ENCODE measurements around the gene MICAL3. TPM values are rescaled to one million over a fixed set of nuclear protein-coding genes. Genes with fewer than 3 reads are reported as not detected.

Gene MICAL3
- total RNA-seq, 3 donors from 2014 or later, result 33.9 to 39.6 (median 35.1) TPM

DNA sequence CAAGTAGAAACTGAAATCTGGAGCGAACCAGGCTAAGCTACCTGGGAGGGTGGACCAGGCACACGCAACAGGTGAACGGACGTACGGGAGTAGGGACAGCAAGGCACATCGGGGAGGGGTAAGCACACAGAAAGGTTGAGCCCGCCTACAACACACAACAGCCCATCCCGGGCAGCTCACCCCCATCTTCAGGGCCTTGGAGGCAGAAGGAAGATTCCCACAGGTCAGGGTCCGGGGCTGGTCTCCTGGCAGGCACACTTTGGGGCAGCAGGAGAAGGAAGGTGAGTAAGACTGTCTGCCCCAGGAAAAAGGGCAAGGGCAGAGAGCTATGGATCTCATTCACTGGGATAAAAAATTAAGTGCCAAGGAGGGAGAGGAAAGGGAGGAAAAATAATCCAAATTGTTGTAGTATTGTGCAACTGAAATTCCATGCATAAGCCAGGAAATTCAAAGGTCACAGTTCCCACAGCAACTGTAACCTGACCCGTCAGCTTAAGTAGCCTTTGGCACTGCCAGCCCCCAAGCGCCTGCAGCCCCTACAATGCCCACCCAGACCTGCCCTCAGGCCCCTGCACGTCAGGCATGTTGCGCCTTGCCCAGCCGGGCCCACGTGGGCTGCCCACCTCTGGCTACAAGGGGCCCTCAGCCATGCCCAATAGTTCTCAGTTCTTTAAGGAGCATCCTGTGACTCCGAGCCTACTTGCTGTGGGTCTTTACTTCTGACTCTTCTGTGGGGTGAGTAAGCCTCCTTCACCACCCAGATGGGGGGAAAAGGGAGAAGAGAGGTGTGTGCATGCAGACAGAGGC is 51.8 kb downstream of the MICAL3 start:
- no peak for ATAC-seq
- Mint-ChIP-seq H3K27me3 (ENCODE audit: low read depth) (no peaks in the 10 kb centered on the region), H3K9me3 (no peaks in the 10 kb centered on the region), H3K4me3 (no peak overlapping the region), H3K36me3 (ENCODE audit: insufficient read depth) (peaks cover 8% of the 10 kb centered on the region), H3K4me1 (ENCODE audit: low read depth) (peaks cover 4% of the 10 kb centered on the region)
- no peak for DNase-seq

GRCh38 chr22:17971711-17972110 is 52.6 kb downstream of the MICAL3 start:
- H3K4me1 Mint-ChIP-seq (ENCODE audit: low read depth), result peaks cover 6% of the 10 kb centered on the region
- H3K9me3 Mint-ChIP-seq, result no peaks in the 10 kb centered on the region
- H3K36me3 Mint-ChIP-seq (ENCODE audit: insufficient read depth), result peaks cover 10% of the 10 kb centered on the region
- no peak overlapping the region for H3K4me3 Mint-ChIP-seq
- H3K27me3 Mint-ChIP-seq (ENCODE audit: low read depth), result no peaks in the 10 kb centered on the region
- ATAC-seq (no peak), DNase-seq (no peak)

DNA sequence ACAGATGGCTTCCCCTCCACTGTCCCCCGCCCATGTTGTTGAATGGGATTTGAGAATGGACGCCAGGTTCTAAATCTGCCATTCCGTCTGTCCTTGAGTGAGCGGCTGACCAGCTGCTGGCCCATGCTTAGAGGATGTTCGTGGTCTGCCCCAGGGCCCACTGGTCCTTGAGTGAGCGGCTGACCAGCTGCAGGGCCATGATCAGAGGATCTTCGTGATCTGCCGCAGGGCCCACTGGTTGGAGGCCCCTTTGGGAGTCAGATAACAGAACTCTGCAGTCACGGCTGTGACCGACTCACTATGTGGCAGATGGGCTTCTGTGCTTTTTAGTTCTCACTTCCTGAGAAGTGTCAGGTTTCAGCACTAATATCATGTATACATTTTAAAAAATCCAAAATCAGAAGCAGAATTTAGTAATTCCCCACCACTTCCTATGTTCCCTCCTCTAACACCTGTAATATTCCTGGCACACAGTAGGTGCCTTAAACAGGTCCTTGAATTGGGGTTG is 54.1 kb downstream of the MICAL3 start:
- peaks cover 18% of the 10 kb centered on the region for H3K4me1 Mint-ChIP-seq (ENCODE audit: low read depth)
- no peaks in the 10 kb centered on the region for H3K9me3 Mint-ChIP-seq
- no peaks in the 10 kb centered on the region for H3K27me3 Mint-ChIP-seq (ENCODE audit: low read depth)
- DNase-seq (no peak), ATAC-seq (no peak)
- H3K36me3 Mint-ChIP-seq (ENCODE audit: insufficient read depth), result peaks cover 11% of the 10 kb centered on the region
- H3K4me3 Mint-ChIP-seq, result no peak overlapping the region

GRCh38 chr22:17969701-17970113 is 54.7 kb downstream of the MICAL3 start:
- no peak overlapping the region for H3K4me3 Mint-ChIP-seq
- ATAC-seq (no peak), DNase-seq (no peak)
- H3K27me3 Mint-ChIP-seq (ENCODE audit: low read depth), result no peaks in the 10 kb centered on the region
- no peaks in the 10 kb centered on the region for H3K9me3 Mint-ChIP-seq
- peaks cover 11% of the 10 kb centered on the region for H3K36me3 Mint-ChIP-seq (ENCODE audit: insufficient read depth)
- peaks cover 18% of the 10 kb centered on the region for H3K4me1 Mint-ChIP-seq (ENCODE audit: low read depth)

- ATAC-seq, result no peak
- no peak for DNase-seq
- H3K27me3 Mint-ChIP-seq (ENCODE audit: low read depth), result no peaks in the 10 kb centered on the region
- no peak overlapping the region for H3K4me3 Mint-ChIP-seq
- no peaks in the 10 kb centered on the region for H3K9me3 Mint-ChIP-seq
- H3K36me3 Mint-ChIP-seq (ENCODE audit: insufficient read depth), result peaks cover 11% of the 10 kb centered on the region
- H3K4me1 Mint-ChIP-seq (ENCODE audit: low read depth), result peaks cover 22% of the 10 kb centered on the region
Measured at GRCh38 chr22:17968126-17968525, 56.2 kb downstream of the MICAL3 start.

DNA sequence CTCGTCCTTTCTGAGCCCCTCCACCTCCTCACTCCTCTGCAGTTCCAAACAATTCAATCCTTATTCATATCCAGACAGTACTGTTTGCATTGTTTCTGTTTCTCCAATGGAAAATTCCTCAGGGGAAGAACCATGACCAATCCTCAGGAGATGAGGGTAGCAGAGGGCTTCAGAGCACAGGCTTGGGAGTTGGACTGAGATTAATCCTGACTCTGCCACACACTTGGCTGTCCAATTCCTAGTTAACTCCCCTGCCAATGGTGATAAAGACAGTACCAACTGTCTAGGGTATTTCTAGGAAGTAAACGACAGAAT is 58.0 kb downstream of the MICAL3 start:
- peaks cover 25% of the 10 kb centered on the region for H3K4me1 Mint-ChIP-seq (ENCODE audit: low read depth)
- ATAC-seq (no peak), DNase-seq (no peak)
- H3K4me3 Mint-ChIP-seq, result no peak overlapping the region
- H3K36me3 Mint-ChIP-seq (ENCODE audit: insufficient read depth), result peaks cover 14% of the 10 kb centered on the region
- no peaks in the 10 kb centered on the region for H3K27me3 Mint-ChIP-seq (ENCODE audit: low read depth)
- no peaks in the 10 kb centered on the region for H3K9me3 Mint-ChIP-seq

- Mint-ChIP-seq H3K36me3 (ENCODE audit: insufficient read depth) (peaks cover 14% of the 10 kb centered on the region), H3K27me3 (ENCODE audit: low read depth) (no peaks in the 10 kb centered on the region), H3K9me3 (no peaks in the 10 kb centered on the region), H3K4me1 (ENCODE audit: low read depth) (peaks cover 25% of the 10 kb centered on the region), H3K4me3 (no peak overlapping the region)
- ATAC-seq, result no peak
- DNase-seq, result no peak
Measured at GRCh38 chr22:17965538-17966402, 58.6 kb downstream of the MICAL3 start.

DNA sequence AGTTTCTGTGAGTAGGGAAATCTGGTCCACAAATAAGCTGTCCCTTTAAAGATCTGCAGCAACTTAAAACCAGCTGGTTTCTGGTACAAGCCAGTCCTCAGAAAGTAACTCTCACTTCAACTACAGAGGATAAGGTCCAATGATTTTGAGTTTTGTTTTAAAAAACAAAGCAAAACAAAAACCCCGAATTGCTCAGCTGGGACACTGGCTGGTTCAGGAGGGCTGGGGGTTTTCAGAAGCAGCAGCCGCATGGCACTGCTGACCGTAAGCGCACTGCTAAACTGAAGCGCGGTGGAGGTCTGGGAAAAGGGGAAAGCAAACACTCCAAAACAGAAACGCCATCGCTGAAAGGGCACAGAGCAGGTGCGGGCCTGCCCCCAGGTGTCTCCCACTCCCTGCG is 59.7 kb downstream of the MICAL3 start:
- H3K4me1 Mint-ChIP-seq (ENCODE audit: low read depth), result peaks cover 25% of the 10 kb centered on the region
- peaks cover 13% of the 10 kb centered on the region for H3K36me3 Mint-ChIP-seq (ENCODE audit: insufficient read depth)
- H3K27me3 Mint-ChIP-seq (ENCODE audit: low read depth), result no peaks in the 10 kb centered on the region
- H3K9me3 Mint-ChIP-seq, result no peaks in the 10 kb centered on the region
- no peak for ATAC-seq
- no peak overlapping the region for H3K4me3 Mint-ChIP-seq
- no peak for DNase-seq

GRCh38 chr22:17964156-17964555 is 60.2 kb downstream of the MICAL3 start:
- Mint-ChIP-seq H3K27me3 (ENCODE audit: low read depth) (no peaks in the 10 kb centered on the region), H3K4me1 (ENCODE audit: low read depth) (peaks cover 25% of the 10 kb centered on the region), H3K4me3 (no peak overlapping the region), H3K36me3 (ENCODE audit: insufficient read depth) (peaks cover 8% of the 10 kb centered on the region), H3K9me3 (no peaks in the 10 kb centered on the region)
- DNase-seq (no peak), ATAC-seq (no peak)

DNA sequence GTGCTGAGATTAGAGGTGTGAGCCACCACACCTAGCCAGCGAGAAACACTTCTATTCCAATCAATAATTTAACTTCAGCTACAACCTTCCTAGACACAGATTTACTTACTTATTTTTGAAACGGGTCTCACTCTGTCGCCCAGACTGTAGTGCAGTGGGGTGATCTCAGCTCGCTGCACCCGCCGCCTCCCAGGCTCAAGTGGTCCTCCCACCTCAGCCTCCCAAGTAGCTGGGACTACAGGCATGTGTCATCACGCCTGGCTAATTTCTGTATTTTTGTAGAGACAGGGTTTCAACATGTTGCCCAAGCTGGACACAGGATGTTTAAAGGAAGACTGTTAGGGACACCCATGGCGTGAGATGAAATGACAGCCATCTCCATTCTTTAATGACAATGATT is 61.3 kb downstream of the MICAL3 start:
- ATAC-seq, result no peak
- Mint-ChIP-seq H3K4me3 (no peak overlapping the region), H3K4me1 (ENCODE audit: low read depth) (peaks cover 28% of the 10 kb centered on the region), H3K27me3 (ENCODE audit: low read depth) (no peaks in the 10 kb centered on the region), H3K36me3 (ENCODE audit: insufficient read depth) (peaks cover 8% of the 10 kb centered on the region), H3K9me3 (no peaks in the 10 kb centered on the region)
- no peak for DNase-seq

GRCh38 chr22:17962168-17962567 is 62.2 kb downstream of the MICAL3 start:
- DNase-seq (no peak), ATAC-seq (no peak)
- H3K4me1 Mint-ChIP-seq (ENCODE audit: low read depth), result peaks cover 29% of the 10 kb centered on the region
- no peaks in the 10 kb centered on the region for H3K27me3 Mint-ChIP-seq (ENCODE audit: low read depth)
- H3K9me3 Mint-ChIP-seq, result no peaks in the 10 kb centered on the region
- peaks cover 6% of the 10 kb centered on the region for H3K36me3 Mint-ChIP-seq (ENCODE audit: insufficient read depth)
- no peak overlapping the region for H3K4me3 Mint-ChIP-seq

DNA sequence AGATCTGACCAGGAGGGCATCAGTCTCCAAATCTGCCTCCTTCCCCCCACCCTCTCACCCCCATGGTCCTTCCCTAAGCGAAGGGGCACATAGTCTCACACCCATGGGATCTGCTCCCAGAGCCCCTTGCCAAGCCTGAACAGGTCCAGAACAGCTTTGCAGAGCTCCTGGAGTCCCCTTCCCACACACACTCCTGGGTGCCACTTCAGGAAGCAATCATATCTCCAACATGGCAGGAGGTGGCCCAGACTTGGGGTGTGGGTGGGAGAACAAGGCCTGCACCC is 63.0 kb downstream of the MICAL3 start:
- Mint-ChIP-seq H3K4me1 (ENCODE audit: low read depth) (peaks cover 23% of the 10 kb centered on the region), H3K4me3 (no peak overlapping the region), H3K9me3 (no peaks in the 10 kb centered on the region), H3K27me3 (ENCODE audit: low read depth) (no peaks in the 10 kb centered on the region), H3K36me3 (ENCODE audit: insufficient read depth) (peaks cover 3% of the 10 kb centered on the region)
- no peak for ATAC-seq
- no peak for DNase-seq

DNA sequence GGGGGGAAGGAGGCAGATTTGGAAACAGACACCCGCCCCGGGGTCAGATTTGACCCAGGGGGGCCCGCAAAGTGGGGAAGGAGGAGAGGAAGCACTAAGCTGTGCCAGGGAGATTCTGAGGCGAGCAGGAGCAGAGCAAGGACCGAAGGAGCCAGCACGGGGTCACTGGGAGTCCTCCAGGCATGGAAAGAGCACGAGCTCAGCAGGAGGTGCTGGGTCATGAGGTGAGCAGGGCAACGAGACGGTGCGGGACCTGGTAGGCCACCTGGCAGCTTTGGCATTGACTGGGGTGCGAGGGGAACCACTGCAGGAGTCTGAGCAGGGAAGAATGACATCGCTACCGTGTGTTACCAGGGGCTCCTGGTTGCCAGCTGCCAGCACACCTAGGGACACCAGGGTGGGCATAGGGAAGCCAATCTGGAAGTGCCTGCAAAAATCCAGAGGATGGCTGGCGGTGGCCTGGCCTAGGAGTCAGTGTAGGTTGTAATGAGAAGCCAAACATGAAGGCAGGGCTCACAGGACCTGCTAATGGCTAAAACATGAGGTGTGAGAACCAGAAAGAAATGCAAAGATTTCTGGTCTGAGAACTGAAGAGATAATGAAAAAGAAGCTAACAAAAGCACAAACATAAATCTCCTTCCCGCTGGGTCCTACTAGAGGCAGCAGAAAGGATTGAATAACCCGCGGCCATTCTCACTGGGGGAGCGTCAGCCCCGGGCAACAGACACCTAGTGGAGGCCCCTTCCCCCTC is 63.5 kb downstream of the MICAL3 start:
- DNase-seq, result no peak
- no peaks in the 10 kb centered on the region for H3K27me3 Mint-ChIP-seq (ENCODE audit: low read depth)
- peaks cover 18% of the 10 kb centered on the region for H3K4me1 Mint-ChIP-seq (ENCODE audit: low read depth)
- ATAC-seq, result no peak
- H3K36me3 Mint-ChIP-seq (ENCODE audit: insufficient read depth), result peaks cover 3% of the 10 kb centered on the region
- H3K4me3 Mint-ChIP-seq, result no peak overlapping the region
- no peaks in the 10 kb centered on the region for H3K9me3 Mint-ChIP-seq

DNA sequence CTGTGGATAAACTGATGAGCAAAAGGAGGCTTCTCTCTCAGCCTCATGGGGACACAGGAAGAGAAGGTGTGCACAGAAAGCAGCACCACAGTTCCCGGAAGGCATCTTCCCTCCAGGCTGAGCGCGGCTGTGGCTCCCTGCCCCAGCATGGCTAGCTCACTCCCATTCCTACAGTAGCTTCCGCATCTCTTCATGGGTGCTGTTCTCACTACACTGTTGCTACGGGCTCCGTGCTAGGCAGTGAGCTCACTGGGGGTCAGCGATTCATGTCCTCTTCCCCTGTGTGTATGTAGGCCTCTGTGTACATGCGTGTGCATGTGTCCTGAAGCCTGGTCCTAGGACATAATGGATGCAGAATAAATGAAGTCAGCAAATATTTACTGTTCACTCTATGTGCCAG is 64.3 kb downstream of the MICAL3 start:
- Mint-ChIP-seq H3K9me3 (no peaks in the 10 kb centered on the region), H3K4me3 (no peak overlapping the region), H3K36me3 (ENCODE audit: insufficient read depth) (peaks cover 3% of the 10 kb centered on the region), H3K4me1 (ENCODE audit: low read depth) (peaks cover 15% of the 10 kb centered on the region), H3K27me3 (ENCODE audit: low read depth) (no peaks in the 10 kb centered on the region)
- DNase-seq (no peak), ATAC-seq (no peak)
